ENCODE measurements around the gene SETD3. TPM values are rescaled to one million over a fixed set of nuclear protein-coding genes. Genes with fewer than 3 reads are reported as not detected.

SETD3 gene
- total and polyA plus RNA-seq, 10 of the 15 experiments (the other 5 are each of a cell fraction or from before 2014, with no cell fraction given) = 11.3 to 44.2 (median 36.5) TPM

GRCh38 chr14:99480917-99481744 is 472 bp upstream of the SETD3 start, which contains the start of gene CCNK (continued):
- no peak; the same call in 1 of the 2 replicates for TF ChIP-seq NFYA (IDR thresholded peaks at IDR 0.05; ENCODE audit: borderline replicate concordance, low read depth, low read length)
- peak; percentile 98 for TF ChIP-seq NBN (IDR thresholded peaks at IDR 0.05)
- TF ChIP-seq SPI1 (IDR thresholded peaks at IDR 0.05; ENCODE audit: borderline replicate concordance, insufficient read depth, low read depth, low read length) = 0 out of 2 replicates have a peak, but pooled peaks have one; percentile 32
- no peak for TF ChIP-seq PAX8 (IDR thresholded peaks at IDR 0.05)
- TF ChIP-seq ZZZ3 (IDR thresholded peaks at IDR 0.05; ENCODE audit: control insufficient read depth, insufficient read length, low read depth) = no peak
- no peak for TF ChIP-seq CTCF (IDR thresholded peaks at IDR 0.05 in 2 of 3, conservative IDR thresholded peaks at IDR 0.05 in 1 of 3; ENCODE audit: control insufficient read depth in 2 of 3, extremely low read depth in 1 of 3, insufficient read depth in 1 of 3, low read depth in 3 of 3, low read length in 3 of 3)
- peak; percentile 68 for TF ChIP-seq CEBPZ (IDR thresholded peaks at IDR 0.05; ENCODE audit: low read depth, low read length)
- no peak for TF ChIP-seq JUND (IDR thresholded peaks at IDR 0.05; ENCODE audit: low read depth, low read length)
- no peak for TF ChIP-seq PAX5 (IDR thresholded peaks at IDR 0.05; ENCODE audit: borderline replicate concordance, low read depth, low read length)
- no peak for TF ChIP-seq FOXM1 (IDR thresholded peaks at IDR 0.05; ENCODE audit: low read depth, low read length)
- TF ChIP-seq TBL1XR1 (IDR thresholded peaks at IDR 0.05; ENCODE audit: low read depth, low read length) = no peak
- TF ChIP-seq CREB1 (IDR thresholded peaks at IDR 0.05; ENCODE audit: low read depth) = peak; percentile 99
- TF ChIP-seq POLR2A (IDR thresholded peaks at IDR 0.05; ENCODE audit: low read depth, low read length) = peak; percentile 98
- TF ChIP-seq ZNF274 (IDR thresholded peaks at IDR 0.05; ENCODE audit: insufficient read depth, insufficient read length) = no peak
- TF ChIP-seq IKZF1 (conservative IDR thresholded peaks at IDR 0.05) = peak; percentile 20; the same call in 1 of the 2 replicates
- no peak for TF ChIP-seq CBX5 (IDR thresholded peaks at IDR 0.05; ENCODE audit: low read depth)
- TF ChIP-seq TCF3 (IDR thresholded peaks at IDR 0.05; ENCODE audit: borderline replicate concordance, insufficient read depth, low read depth, low read length) = no peak
- peak; percentile 27 to 94 for TF ChIP-seq EGR1 (IDR thresholded peaks at IDR 0.05; ENCODE audit: borderline replicate concordance in 1 of 2, low read depth in 2 of 2, low read length in 2 of 2)
- peak; percentile 73 for TF ChIP-seq HCFC1 (IDR thresholded peaks at IDR 0.05; ENCODE audit: low read length)
- TF ChIP-seq, protein P1, sequence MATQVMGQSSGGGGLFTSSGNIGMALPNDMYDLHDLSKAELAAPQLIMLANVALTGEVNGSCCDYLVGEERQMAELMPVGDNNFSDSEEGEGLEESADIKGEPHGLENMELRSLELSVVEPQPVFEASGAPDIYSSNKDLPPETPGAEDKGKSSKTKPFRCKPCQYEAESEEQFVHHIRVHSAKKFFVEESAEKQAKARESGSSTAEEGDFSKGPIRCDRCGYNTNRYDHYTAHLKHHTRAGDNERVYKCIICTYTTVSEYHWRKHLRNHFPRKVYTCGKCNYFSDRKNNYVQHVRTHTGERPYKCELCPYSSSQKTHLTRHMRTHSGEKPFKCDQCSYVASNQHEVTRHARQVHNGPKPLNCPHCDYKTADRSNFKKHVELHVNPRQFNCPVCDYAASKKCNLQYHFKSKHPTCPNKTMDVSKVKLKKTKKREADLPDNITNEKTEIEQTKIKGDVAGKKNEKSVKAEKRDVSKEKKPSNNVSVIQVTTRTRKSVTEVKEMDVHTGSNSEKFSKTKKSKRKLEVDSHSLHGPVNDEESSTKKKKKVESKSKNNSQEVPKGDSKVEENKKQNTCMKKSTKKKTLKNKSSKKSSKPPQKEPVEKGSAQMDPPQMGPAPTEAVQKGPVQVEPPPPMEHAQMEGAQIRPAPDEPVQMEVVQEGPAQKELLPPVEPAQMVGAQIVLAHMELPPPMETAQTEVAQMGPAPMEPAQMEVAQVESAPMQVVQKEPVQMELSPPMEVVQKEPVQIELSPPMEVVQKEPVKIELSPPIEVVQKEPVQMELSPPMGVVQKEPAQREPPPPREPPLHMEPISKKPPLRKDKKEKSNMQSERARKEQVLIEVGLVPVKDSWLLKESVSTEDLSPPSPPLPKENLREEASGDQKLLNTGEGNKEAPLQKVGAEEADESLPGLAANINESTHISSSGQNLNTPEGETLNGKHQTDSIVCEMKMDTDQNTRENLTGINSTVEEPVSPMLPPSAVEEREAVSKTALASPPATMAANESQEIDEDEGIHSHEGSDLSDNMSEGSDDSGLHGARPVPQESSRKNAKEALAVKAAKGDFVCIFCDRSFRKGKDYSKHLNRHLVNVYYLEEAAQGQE (IDR thresholded peaks at IDR 0.05; ENCODE audit: low read depth, low read length) = 0 out of 2 replicates have a peak, but pooled peaks have one; percentile 24
- no peak for TF ChIP-seq TARDBP (IDR thresholded peaks at IDR 0.05; ENCODE audit: borderline replicate concordance)
- TF ChIP-seq SRF (IDR thresholded peaks at IDR 0.05; ENCODE audit: low read depth in 2 of 2, low read length in 2 of 2) = peak in 1 of 2 experiments; percentile 79; a peak in 2 of 4 replicates

Measured in GM12878 (cell line).